HG02938 (cell line): Measurements from ENCODE around the gene SMAD5.

Experiments
- ATAC-seq: cut with Tn5 transposase; IDR thresholded peaks from one replicate; pipeline ENCODE4 v1.9.1; 2021; ENCODE audit warnings: mild to moderate bottlenecking, moderate library complexity; ENCODE audit not compliant: unreplicated experiment

Gene SMAD5

GRCh38 chr5:136114414-136115125 is 18.1 kb upstream of the SMAD5 start:
- ATAC-seq: no peak

GRCh38 chr5:136115183-136115865 is 17.3 kb upstream of the SMAD5 start:
- ATAC-seq: no peak

GRCh38 chr5:136120529-136120928 is 12.1 kb upstream of the SMAD5 start:
- no peak for ATAC-seq

GRCh38 chr5:136123236-136123768 is 9.3 kb upstream of the SMAD5 start:
- ATAC-seq: no peak

- ATAC-seq: no peak
Measured at GRCh38 chr5:136127560-136127959, 5.1 kb upstream of the SMAD5 start.

DNA sequence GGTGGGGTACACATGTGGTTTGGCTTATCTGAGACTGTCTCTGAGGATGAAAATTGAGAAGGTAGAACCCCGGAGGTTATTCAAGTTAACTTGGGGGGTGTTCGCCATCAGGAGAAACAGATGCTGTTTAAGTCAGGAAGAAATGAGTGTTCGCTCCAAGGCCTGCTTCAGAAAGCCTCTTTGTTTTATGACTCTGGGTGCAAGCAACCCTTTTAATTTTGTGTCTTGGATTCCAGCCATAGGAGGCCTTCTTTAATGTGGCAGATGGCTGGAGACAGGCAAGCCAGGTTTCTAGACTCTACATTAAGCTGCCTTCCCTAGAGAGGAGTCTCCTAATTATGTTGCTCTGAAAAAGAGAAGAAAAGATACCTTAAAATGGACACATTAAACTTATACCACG is 4.2 kb upstream of the SMAD5 start:
- ATAC-seq: no peak

- no peak for ATAC-seq
Measured at GRCh38 chr5:136129445-136129844, 3.2 kb upstream of the SMAD5 start.

DNA sequence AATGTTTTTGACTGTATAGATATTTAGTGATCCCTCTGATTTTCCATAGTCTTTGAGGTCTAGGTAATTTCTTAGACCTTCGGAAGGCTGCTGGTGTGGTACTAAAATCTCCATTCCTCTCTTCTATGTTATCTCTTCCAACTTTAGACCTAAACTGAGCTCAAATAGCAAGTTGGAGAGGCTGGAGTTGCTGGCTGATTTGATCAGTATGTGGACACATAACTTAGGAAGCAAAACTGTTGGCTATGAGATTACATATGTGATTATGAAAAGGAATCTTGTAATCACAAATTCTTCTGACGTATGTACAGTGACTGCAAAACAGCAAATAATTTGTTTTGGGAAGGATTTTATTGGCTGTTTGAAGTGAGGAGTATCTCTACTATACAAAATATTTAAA is 2.1 kb upstream of the SMAD5 start:
- ATAC-seq: no peak

DNA sequence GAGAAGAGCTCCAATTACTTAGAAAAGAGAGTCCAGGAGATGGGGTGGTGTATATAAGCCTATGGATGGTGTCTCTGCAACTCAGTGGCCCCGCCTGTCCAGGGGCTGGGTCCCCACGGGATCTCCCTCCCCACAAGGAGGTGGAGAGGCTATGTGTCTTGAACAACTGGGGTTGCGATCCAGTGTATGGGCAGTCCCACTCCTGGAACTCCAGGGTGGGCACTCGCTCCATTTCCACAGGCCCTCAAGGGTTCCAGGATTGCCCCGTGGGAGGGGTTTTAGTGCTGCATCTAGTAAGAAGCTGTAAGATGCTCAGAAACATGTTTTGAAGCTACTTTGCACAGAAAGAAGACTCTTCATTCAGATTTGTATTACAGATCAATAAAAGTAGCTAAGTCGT is 558 bp upstream of the SMAD5 start:
- peak; percentile 6 for ATAC-seq

- peak; percentile 36 for ATAC-seq
Measured at GRCh38 chr5:136133222-136133921, 727 bp downstream of the SMAD5 start.

DNA sequence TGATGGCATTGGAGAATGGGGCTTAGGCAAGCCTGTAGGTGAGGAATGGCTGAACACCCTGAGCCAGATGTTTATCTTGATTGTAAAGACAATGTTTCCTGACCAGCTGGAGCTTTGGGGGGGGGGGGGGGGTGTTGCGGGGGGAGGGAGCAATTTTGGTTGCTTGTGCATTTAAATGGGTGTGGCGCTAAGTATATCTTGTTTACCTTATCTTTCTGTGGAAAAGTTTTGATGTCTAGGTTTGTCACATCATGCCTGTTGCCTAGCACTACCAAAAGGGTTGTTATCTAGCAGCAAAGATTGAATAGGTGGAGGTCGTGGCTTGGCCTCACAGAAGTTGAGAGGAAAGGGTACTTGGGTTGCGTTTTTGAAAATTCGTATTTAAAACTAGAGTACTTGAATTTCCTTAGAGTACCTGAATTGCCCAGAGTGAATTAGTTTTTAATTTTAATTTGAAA is 1.3 kb downstream of the SMAD5 start:
- no peak for ATAC-seq

GRCh38 chr5:136134653-136135052 is 2.0 kb downstream of the SMAD5 start:
- ATAC-seq: no peak

DNA sequence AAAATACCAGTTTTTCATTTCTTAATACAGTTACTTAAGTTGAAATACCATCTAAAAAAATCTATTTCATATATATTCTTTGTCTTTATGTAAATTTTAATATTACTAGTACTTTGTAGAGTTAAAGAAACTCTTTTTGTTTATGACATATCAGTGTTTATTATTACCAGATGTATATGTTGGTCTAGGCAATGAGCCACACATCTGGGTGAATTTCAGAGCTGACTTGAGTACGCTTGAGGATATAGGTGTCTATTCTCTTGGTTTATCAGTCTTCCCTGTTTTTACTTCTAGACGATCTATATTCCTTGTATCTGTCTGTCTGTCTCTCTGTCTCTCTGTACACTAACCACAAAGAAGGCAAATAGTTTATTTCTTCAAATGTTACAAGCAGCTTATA is 2.9 kb downstream of the SMAD5 start:
- no peak for ATAC-seq

- ATAC-seq: no peak
Measured at GRCh38 chr5:136137497-136138220, 5.0 kb downstream of the SMAD5 start.

DNA sequence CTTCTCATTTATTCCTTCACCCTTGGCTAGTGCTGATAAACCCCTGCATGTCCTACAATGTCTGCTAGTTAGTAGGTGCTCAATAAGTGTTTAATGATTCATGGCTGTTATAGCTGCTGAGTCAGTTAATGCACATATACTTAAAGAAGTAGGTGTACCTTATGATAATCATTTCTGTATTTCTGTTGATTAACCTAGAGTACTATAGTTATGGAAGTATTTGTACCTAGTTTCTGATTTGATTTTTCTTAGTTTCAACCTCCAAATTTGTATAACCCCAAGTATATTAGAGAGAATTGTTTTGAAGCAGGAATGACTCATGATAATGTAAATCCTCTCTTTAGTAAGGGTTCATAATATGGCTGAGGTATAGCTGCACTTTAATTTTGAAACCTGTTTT is 8.9 kb downstream of the SMAD5 start:
- ATAC-seq: peak; percentile 93

DNA sequence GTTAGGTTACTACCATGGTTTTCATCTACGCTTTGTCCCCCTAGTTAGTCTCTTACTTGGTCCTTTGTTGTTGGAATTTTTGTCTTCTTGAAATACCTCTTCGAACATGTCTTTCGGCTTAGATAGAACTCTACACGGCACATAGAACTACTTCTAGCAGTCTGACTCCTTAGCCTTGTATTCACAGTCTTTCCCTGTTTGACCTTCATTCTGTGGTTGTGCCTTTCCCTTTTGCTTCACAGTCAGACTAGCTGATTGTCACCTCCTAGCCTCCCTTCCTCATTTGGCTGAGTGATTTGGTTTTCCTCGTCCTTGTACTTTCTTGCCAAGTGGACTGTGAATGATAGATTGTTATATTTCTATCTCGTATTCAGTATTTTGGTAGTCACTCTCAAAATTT is 10.7 kb downstream of the SMAD5 start:
- no peak for ATAC-seq

DNA sequence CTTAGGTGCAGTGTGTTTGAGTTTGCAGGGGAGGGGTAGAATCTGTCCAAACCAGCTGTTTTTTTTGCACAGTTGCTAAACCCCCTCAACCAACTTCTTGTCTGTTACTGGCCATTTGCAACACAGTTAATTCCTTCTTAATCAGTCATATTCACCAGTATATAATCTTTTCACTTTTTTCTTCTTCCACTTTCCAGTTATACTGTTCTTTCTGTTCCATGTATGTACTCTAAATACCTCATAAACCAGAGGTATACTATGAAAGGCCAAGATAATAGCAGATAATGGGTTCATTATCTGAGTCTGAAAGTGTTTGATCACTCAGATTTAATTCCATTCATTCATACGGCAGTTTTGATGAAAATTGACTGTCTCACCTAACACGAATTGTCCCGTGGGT is 11.1 kb downstream of the SMAD5 start:
- no peak for ATAC-seq

GRCh38 chr5:136145030-136145429 is 12.4 kb downstream of the SMAD5 start:
- peak; percentile 47 for ATAC-seq

DNA sequence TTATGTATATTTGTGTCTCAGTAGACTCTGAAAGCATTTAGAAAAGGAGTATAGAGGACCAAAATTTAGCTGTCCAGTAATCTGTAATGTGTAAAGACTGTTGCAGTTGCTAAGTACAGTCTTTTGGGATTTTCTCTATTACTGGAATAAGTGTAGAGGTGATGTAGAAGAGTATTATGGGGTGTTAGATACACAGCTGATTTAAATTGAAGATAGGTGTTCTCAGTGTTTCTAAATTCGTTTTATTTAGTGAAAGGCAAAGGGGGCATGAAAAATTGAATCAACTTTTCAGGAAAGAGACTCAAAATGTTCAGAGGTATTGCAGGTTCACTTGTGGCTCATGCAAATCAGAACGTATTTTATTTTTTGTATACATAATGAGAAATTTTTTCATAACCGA is 13.6 kb downstream of the SMAD5 start:
- no peak for ATAC-seq

DNA sequence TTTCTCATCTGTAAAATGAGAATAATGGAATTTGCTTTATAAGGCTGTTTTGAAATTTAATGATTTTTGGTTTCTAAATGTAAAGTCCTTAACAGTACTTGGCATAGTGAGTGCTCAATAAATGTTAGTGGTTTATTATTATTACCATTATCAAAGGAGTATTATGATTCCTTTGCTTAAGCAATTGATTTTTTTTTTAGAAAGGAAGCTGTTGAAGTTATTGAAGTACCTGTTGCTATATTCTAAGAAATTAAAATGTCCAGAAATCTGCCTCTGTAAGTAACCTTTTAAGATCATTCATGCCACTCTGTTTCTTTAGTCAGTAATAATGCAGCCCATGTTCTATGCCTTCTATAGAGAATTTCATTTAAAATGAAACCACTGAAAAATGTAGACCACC is 15.0 kb downstream of the SMAD5 start:
- no peak for ATAC-seq

- ATAC-seq: no peak
Measured at GRCh38 chr5:136149891-136150290, 17.2 kb downstream of the SMAD5 start.
